ENCODE results near the gene ABLIM2.

Gene ABLIM2

DNA sequence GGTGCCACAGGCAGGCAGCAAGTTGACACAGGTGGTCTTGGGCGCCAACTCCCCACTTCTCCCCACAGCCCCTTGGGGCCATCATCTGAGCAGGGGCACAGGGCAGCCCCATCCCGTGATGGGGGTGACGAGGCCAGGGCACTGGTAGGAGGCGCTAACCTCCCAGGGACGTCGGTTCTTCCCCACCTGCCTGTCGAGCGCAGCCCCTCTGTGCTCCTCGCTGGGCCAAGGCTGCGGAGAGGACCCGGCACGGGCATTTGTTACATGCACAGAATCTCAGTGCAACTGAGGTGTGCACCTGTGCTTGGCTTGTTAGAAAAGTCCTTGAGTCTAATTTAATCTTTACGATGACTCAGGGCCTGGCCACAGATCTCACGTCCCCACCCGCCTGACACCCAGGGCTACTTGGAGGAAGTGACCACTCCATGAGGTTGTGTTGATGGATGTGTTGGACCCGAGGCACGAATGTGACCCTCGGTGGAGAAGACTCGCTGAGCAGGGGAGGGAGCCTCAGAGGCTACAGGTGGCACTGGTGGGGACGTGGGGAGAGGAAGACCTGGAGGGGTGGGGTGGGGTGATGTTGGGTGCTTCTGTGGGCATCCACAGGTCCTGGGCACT is 37.3 kb upstream of the ABLIM2 start:
- TF ChIP-seq, protein P1, sequence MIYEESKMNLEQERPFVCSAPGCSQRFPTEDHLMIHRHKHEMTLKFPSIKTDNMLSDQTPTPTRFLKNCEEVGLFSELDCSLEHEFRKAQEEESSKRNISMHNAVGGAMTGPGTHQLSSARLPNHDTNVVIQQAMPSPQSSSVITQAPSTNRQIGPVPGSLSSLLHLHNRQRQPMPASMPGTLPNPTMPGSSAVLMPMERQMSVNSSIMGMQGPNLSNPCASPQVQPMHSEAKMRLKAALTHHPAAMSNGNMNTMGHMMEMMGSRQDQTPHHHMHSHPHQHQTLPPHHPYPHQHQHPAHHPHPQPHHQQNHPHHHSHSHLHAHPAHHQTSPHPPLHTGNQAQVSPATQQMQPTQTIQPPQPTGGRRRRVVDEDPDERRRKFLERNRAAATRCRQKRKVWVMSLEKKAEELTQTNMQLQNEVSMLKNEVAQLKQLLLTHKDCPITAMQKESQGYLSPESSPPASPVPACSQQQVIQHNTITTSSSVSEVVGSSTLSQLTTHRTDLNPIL (CRISPR knock-in tag; IDR thresholded peaks at IDR 0.05; ENCODE audit: low read depth), result no peak
- TF ChIP-seq ESRRG (CRISPR knock-in tag; IDR thresholded peaks at IDR 0.05) (no peak), ZFP30 (CRISPR knock-in tag; IDR thresholded peaks at IDR 0.05) (no peak), OSR1 (CRISPR knock-in tag; IDR thresholded peaks at IDR 0.05) (no peak), TCF4 (CRISPR knock-in tag; IDR thresholded peaks at IDR 0.05; ENCODE audit: borderline replicate concordance) (no peak)
- TF ChIP-seq, protein P2, sequence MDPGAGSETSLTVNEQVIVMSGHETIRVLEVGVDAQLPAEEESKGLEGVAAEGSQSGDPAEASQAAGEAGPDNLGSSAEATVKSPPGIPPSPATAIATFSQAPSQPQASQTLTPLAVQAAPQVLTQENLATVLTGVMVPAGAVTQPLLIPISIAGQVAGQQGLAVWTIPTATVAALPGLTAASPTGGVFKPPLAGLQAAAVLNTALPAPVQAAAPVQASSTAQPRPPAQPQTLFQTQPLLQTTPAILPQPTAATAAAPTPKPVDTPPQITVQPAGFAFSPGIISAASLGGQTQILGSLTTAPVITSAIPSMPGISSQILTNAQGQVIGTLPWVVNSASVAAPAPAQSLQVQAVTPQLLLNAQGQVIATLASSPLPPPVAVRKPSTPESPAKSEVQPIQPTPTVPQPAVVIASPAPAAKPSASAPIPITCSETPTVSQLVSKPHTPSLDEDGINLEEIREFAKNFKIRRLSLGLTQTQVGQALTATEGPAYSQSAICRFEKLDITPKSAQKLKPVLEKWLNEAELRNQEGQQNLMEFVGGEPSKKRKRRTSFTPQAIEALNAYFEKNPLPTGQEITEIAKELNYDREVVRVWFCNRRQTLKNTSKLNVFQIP (CRISPR knock-in tag; IDR thresholded peaks at IDR 0.05; ENCODE audit: borderline replicate concordance, low read depth), result no peak
- no peak for ATAC-seq

DNA sequence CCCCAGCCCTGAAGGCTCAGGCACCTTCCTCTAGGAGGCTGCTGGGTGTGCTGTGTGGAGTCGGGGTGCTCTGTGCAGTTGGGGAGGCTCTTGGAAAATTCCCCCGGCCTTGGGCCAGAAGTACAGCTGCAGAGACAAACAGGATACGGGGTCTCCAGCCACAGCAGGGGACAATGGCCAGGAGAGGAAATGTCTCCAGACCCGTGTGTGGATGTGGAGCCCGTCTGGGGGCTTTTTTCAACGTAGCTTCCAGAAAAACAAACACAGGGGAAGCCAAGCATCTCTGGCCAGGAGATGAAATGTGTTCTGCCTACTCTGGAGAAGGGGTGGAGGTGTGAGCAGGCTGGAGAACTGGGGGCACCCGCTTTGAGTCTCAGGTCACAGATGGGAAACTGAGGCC is 36.8 kb upstream of the ABLIM2 start:
- TF ChIP-seq, protein P3, sequence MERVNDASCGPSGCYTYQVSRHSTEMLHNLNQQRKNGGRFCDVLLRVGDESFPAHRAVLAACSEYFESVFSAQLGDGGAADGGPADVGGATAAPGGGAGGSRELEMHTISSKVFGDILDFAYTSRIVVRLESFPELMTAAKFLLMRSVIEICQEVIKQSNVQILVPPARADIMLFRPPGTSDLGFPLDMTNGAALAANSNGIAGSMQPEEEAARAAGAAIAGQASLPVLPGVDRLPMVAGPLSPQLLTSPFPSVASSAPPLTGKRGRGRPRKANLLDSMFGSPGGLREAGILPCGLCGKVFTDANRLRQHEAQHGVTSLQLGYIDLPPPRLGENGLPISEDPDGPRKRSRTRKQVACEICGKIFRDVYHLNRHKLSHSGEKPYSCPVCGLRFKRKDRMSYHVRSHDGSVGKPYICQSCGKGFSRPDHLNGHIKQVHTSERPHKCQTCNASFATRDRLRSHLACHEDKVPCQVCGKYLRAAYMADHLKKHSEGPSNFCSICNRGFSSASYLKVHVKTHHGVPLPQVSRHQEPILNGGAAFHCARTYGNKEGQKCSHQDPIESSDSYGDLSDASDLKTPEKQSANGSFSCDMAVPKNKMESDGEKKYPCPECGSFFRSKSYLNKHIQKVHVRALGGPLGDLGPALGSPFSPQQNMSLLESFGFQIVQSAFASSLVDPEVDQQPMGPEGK (CRISPR knock-in tag; IDR thresholded peaks at IDR 0.05; ENCODE audit: borderline replicate concordance), result no peak
- TF ChIP-seq BACH2 (CRISPR knock-in tag; IDR thresholded peaks at IDR 0.05; ENCODE audit: borderline replicate concordance), result no peak
- no peak for TF ChIP-seq TOX (CRISPR knock-in tag; IDR thresholded peaks at IDR 0.05; ENCODE audit: borderline replicate concordance)
- TF ChIP-seq TCF4 (CRISPR knock-in tag; IDR thresholded peaks at IDR 0.05; ENCODE audit: borderline replicate concordance), result no peak
- TF ChIP-seq, protein P1 (CRISPR knock-in tag; IDR thresholded peaks at IDR 0.05; ENCODE audit: low read depth), result no peak
- no peak for TF ChIP-seq ISL1 (CRISPR knock-in tag; IDR thresholded peaks at IDR 0.05)
- no peak for TF ChIP-seq ZNF565 (CRISPR knock-in tag; conservative IDR thresholded peaks at IDR 0.05; ENCODE audit: low read depth)
- TF ChIP-seq, protein P4, sequence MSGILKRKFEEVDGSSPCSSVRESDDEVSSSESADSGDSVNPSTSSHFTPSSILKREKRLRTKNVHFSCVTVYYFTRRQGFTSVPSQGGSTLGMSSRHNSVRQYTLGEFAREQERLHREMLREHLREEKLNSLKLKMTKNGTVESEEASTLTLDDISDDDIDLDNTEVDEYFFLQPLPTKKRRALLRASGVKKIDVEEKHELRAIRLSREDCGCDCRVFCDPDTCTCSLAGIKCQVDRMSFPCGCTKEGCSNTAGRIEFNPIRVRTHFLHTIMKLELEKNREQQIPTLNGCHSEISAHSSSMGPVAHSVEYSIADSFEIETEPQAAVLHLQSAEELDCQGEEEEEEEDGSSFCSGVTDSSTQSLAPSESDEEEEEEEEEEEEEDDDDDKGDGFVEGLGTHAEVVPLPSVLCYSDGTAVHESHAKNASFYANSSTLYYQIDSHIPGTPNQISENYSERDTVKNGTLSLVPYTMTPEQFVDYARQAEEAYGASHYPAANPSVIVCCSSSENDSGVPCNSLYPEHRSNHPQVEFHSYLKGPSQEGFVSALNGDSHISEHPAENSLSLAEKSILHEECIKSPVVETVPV (CRISPR knock-in tag; IDR thresholded peaks at IDR 0.05), result no peak
- TF ChIP-seq CSDC2 (CRISPR knock-in tag; IDR thresholded peaks at IDR 0.05), result no peak
- no peak for TF ChIP-seq PPARA (CRISPR knock-in tag; IDR thresholded peaks at IDR 0.05; ENCODE audit: borderline replicate concordance)
- no peak for TF ChIP-seq SNAI2 (CRISPR knock-in tag; IDR thresholded peaks at IDR 0.05)
- TF ChIP-seq RARB (CRISPR knock-in tag; IDR thresholded peaks at IDR 0.05), result no peak
- ATAC-seq, result no peak

DNA sequence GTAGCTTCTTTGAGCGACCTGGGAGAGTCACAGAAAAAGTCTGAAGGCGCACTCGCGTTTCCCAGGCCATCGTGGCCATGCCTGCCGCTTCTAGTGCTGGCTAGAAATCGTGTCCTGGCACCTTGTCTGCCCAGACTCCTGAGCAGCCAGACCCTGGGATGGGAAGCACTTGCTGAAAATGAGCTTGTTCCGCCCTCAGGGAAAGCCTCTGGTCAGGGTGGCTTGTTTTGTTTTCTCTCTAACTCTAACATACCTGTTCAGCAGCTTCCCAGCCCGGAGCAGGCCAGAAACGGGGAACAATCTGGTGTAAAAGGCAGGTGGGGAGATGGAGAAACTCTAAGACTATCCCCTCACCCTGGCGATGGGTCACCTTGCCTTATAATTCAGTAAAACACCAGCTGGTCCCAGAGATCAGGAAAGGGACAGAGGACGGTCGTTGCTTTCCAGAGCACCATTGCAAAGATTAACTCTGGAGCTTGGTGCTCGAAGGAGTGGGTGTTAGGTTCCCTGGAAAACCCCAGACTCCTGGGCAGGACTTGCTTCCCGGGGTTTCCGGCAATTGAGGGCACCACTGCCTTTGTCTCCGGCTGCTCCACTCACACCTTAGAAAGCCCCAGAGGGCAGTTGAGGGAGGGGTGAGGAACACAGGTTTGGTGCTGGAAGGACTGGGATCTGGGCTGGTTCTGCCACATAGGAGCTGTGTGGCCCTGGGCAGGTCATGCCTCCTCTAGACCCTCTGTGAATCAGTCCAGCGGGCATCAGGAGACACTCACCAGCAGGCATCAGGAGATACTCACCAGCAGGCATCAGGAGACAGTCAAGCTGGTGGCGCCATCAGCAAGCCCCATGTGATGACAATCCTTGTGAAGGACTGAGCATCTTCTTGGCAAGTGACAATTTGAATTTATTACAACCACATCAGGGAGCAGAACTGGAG is 36.0 kb upstream of the ABLIM2 start:
- ATAC-seq, result no peak
- TF ChIP-seq, protein P3 (CRISPR knock-in tag; IDR thresholded peaks at IDR 0.05; ENCODE audit: borderline replicate concordance), result no peak
- TF ChIP-seq ZNF565 (CRISPR knock-in tag; conservative IDR thresholded peaks at IDR 0.05; ENCODE audit: low read depth) (no peak), ESRRG (CRISPR knock-in tag; IDR thresholded peaks at IDR 0.05) (no peak), ZFP30 (CRISPR knock-in tag; IDR thresholded peaks at IDR 0.05) (no peak), SNAI2 (CRISPR knock-in tag; IDR thresholded peaks at IDR 0.05) (no peak), PPARA (CRISPR knock-in tag; IDR thresholded peaks at IDR 0.05; ENCODE audit: borderline replicate concordance) (no peak), RARB (CRISPR knock-in tag; IDR thresholded peaks at IDR 0.05) (no peak), TCF4 (CRISPR knock-in tag; IDR thresholded peaks at IDR 0.05; ENCODE audit: borderline replicate concordance) (no peak), ISL1 (CRISPR knock-in tag; IDR thresholded peaks at IDR 0.05) (no peak), CSDC2 (CRISPR knock-in tag; IDR thresholded peaks at IDR 0.05) (no peak), ZFP3 (CRISPR knock-in tag; IDR thresholded peaks at IDR 0.05) (no peak)
- TF ChIP-seq, protein P4 (CRISPR knock-in tag; IDR thresholded peaks at IDR 0.05), result no peak
- TF ChIP-seq, protein P5, sequence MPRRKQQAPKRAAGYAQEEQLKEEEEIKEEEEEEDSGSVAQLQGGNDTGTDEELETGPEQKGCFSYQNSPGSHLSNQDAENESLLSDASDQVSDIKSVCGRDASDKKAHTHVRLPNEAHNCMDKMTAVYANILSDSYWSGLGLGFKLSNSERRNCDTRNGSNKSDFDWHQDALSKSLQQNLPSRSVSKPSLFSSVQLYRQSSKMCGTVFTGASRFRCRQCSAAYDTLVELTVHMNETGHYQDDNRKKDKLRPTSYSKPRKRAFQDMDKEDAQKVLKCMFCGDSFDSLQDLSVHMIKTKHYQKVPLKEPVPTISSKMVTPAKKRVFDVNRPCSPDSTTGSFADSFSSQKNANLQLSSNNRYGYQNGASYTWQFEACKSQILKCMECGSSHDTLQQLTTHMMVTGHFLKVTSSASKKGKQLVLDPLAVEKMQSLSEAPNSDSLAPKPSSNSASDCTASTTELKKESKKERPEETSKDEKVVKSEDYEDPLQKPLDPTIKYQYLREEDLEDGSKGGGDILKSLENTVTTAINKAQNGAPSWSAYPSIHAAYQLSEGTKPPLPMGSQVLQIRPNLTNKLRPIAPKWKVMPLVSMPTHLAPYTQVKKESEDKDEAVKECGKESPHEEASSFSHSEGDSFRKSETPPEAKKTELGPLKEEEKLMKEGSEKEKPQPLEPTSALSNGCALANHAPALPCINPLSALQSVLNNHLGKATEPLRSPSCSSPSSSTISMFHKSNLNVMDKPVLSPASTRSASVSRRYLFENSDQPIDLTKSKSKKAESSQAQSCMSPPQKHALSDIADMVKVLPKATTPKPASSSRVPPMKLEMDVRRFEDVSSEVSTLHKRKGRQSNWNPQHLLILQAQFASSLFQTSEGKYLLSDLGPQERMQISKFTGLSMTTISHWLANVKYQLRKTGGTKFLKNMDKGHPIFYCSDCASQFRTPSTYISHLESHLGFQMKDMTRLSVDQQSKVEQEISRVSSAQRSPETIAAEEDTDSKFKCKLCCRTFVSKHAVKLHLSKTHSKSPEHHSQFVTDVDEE (CRISPR knock-in tag; IDR thresholded peaks at IDR 0.05), result no peak

Data from SK-N-SH treated with all-trans-retinoic acid at 6 μM for 48 hours (cell line).